Measurements from ENCODE around the gene DUSP2.

GRCh38 chr2:96113367-96113677, 31.9 kb downstream of the DUSP2 start:
- TF ChIP-seq, protein P1, sequence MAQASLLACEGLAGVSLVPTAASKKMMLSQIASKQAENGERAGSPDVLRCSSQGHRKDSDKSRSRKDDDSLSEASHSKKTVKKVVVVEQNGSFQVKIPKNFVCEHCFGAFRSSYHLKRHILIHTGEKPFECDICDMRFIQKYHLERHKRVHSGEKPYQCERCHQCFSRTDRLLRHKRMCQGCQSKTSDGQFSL (CRISPR knock-in tag; IDR thresholded peaks at IDR 0.05) = no peak
- TF ChIP-seq, protein P1 (tag; IDR thresholded peaks at IDR 0.05) = no peak
- TF ChIP-seq NFIC (IDR thresholded peaks at IDR 0.05) = no peak
- no peak for TF ChIP-seq AFF4 (CRISPR knock-in tag; IDR thresholded peaks at IDR 0.05)
- no peak for TF ChIP-seq JUND (IDR thresholded peaks at IDR 0.05; ENCODE audit: borderline replicate concordance, low read depth, low read length)
- TF ChIP-seq JUND (tag; IDR thresholded peaks at IDR 0.05; ENCODE audit: borderline replicate concordance, low read depth, low read length) = no peak
- TF ChIP-seq RBM22 (IDR thresholded peaks at IDR 0.05; ENCODE audit: low read depth, low read length, poor library complexity, severe bottlenecking) = no peak

Data from K562 (cell line).